NCI-H82 (cell line): Measurements from ENCODE around the gene SMAD3.
"Not testable (repeated sequence)": the region's sequence is repeated elsewhere in the genome, so short reads cannot be mapped to it uniquely, and the experiment has no call there.

Experiments used
- DNase-seq: peaks from one replicate; lab custom pipeline; 2025; lab: John Stamatoyannopoulos, UW

SMAD3 gene

GRCh38 chr15:67145710-67146109 is 80.3 kb downstream of the SMAD3 start:
- DNase-seq = no peak

GRCh38 chr15:67146234-67146633 is 80.8 kb downstream of the SMAD3 start:
- DNase-seq = peak; percentile 7

- DNase-seq = no peak
Observed at GRCh38 chr15:67146875-67147381, 81.5 kb downstream of the SMAD3 start.

DNA sequence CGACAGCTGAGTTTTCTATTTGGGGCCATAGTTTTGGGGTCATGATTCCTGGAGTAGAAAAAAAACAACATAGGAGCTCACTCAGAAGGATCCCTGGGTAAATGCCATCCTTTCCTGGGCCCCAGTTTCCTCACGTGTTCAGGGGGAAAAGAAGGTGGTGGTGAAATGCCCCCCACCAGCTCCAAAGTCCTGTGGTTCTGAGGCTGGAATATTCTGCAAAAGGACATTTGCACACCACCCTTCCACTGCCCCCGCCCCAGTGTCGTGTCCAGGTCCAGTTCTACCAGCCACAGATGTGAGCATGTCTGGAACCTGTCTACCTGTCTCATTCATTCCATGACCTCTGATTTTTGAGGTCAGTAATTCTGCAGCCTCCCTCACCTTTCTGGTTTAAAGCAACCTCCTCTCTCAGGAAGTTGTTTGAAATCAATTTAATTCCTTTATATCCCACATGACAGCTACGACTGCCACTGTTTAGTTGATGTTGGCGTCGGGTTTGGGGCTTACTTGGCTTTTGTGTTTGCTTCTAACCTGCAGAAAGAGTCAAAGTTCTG is 82.1 kb downstream of the SMAD3 start:
- no peak for DNase-seq

GRCh38 chr15:67148196-67148701 is 82.8 kb downstream of the SMAD3 start:
- no peak for DNase-seq

DNA sequence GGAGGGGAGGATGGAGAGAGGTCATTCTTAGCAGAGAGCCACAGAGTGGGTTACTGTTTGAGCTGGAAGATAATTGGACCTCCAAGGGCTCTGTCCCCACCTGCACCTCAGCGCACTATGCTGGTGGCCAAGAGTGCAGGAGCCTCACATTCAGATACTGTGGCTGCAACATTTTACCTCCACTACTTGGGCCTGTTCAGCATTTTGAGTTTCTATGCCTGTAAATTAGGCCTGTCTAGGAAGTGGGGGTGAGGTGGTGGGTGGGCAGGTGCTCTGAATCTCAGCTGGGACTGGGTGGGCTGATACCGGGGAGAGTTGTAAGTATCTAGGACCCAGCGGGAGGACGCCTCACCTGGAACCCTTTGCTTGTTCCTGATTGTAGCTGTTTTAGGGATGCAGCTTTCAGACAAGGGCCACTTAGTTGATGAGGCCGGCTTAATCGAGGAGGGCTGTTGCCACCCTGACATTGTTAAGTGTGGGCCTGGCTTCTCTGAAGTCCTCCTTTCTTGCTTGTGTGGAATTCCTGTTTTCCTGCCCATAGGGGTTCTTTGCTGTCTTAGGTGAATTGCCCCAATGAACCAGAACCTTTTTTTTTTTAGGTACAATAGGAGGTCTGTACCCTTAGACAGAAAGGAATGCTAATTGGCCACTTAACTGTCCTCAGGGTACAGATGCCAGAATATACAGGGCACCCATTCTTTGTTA is 83.8 kb downstream of the SMAD3 start:
- no peak for DNase-seq

- DNase-seq = no peak
Observed at GRCh38 chr15:67149773-67150022, 84.3 kb downstream of the SMAD3 start.

GRCh38 chr15:67150023-67150860 is 84.8 kb downstream of the SMAD3 start:
- no peak for DNase-seq

DNA sequence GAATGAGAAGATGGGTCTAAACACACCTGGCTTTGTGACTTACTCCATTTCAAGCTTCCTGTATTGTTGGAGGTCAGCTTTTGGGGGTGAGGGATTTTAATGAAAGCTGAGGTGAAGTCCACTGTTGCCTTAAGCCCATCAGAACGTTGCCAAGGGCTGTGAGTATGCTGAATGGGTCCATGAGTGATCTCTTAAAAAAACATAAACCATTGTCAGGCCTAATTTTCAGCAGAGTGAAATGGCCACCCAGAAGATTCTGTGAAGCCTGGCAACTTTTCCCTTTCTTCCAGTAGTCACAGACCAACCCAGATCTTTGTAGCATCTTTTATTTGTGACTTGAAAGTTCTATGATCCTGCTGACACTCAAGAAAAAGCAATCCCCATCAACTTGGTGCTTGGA is 87.0 kb downstream of the SMAD3 start:
- no peak for DNase-seq

- not testable (repeated sequence) for DNase-seq
Observed at GRCh38 chr15:67153044-67153443, 87.6 kb downstream of the SMAD3 start.

GRCh38 chr15:67154249-67154648 is 88.8 kb downstream of the SMAD3 start:
- DNase-seq = no peak

- no peak for DNase-seq
Observed at GRCh38 chr15:67156426-67156825, 91.0 kb downstream of the SMAD3 start.

- no peak for DNase-seq
Observed at GRCh38 chr15:67156834-67157233, 91.4 kb downstream of the SMAD3 start.

DNA sequence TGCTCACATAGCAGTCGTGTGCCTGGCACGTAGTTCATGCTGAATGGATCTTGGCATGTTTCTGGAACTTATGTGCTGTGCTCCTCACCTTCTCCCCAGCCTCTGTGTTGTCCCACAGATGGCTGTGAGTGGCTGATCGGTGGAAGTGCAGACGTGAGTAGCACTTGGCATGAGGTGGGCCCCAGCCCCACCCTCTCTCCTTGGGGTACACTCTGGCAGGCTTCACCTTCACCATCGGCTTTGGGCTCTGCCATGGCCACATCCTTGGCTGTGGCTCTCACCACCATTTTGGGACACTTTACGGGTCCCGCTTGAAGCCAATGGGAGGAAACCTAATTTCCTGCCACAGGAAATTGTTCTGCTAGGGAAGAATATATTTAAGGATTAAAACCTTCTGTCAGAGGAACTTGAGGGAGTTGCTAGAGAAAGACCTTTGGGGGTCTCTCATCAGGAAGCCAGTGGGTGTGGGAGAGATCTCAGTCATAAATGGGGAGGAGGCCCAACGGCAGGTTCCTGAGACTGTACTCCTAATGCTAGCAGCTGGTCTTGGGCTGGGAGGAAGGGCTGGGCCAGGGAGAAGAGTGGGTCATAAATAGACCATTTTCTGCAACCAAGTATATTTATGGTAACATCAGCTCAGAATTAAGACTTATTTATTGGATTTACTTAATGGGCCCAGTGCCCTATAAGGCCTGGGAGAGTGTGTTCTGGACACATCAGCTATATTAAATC is 92.3 kb downstream of the SMAD3 start:
- DNase-seq = no peak

DNA sequence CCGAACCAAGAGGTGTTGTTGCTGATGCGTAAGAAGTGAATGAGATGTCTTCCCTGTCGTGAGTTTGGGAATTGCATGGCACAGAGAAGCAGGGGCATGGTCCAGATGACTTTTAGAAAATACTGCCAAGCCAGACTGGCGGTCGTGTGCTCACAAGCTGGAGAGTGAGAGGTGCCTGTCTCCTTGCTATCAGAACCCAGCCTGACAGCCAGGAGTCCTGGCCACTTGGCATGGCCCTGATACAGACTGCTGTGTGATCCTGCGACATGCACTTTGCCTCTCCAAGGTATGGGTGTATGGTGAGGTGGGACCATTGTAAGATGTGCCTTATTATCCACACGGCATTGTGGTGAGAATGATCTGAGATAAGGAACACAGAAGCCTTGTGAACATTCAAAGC is 93.0 kb downstream of the SMAD3 start:
- DNase-seq = no peak

DNA sequence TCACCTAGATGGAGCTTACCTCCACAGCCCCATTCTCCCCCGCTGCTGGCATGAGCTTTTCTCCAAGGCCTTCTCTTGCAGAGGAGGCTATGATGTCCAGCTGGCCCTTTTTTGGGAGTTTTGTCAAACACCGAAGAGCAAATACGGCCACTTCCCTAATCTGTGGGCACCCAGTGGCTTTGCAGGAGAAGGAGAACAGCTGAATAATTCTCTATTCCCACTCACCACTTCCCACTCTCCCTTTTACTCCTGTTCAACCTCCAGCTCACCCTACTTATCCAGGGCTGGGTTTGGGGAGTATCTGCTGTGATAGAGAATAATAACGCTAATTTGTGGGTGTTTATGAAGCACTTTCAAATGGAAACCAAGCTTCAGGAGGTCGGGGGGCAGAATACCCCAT is 96.0 kb downstream of the SMAD3 start:
- DNase-seq = no peak

GRCh38 chr15:67161881-67162280 is 96.5 kb downstream of the SMAD3 start:
- no peak for DNase-seq

- DNase-seq = no peak
Observed at GRCh38 chr15:67163180-67163579, 97.8 kb downstream of the SMAD3 start.

DNA sequence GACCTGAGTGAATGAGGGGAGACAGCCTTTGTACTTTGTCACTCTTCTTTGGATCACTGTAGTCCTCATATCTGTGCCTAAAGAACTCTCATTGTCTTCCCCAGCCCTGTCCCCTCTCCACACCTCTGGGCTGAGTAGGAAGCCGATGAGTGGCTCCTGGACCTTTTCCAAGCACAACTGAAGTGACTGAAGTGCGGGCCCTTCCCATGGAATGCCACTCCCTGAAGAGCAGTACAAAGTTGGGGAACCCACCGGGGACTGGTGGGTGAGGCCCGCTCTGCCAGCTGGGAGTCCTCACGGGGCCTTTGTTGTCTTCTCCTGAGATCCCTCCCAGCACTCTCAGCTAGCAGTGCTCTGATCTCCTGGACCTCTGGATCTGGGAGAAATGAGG is 99.0 kb downstream of the SMAD3 start:
- no peak for DNase-seq

GRCh38 chr15:67164811-67165253 is 99.4 kb downstream of the SMAD3 start:
- DNase-seq = no peak

DNA sequence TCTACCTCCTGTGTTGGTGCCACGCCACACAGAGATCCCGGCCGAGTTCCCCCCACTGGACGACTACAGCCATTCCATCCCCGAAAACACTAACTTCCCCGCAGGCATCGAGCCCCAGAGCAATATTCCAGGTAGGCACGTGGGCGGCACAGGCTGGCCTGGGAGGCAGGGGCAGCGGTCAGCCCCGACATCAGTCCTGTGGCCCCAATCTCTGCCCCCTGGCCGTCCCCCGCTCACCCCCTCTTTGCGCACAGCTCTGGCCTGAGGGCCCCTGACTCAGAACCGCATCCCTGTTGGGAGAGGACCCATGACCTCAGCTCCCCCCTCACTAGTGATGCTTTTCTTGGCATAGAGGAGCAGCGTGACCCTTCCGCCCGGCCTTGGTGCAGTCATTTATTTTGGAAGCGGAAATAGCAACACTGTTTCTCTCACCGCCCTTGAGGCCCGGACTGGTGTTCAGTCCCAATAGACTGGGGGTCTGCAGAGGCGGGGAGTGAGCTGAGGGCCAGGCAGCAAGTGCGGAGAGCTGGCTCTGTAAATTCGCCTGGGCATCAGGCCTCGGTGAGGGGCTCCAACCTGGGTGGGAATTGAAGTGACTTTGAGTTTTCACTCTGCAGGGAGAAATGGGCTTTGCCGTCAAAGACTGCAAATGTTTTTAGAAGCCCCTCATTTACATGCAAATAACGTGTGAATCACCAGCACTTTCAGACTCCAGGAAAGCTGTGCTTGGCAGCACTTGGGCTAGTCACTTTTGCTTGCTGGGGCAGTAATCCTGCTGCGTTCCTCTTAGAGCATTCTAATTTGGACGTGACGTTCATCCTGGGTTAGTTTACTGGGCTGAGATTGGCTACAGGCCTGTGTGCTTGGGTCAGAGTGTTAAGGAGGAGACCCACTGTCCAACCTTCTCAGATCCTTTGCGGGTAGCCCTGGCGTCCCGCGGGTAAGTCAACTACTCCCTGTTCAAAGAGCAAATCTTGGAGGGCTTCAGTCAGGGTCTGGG is 100.2 kb downstream of the SMAD3 start:
- no peak for DNase-seq
